H1 (cell line): ENCODE measurements around the gene BECN2.

Experiments
- EZH2 ChIP-seq: fragments of 200-600 bp; sonication (generic); IDR thresholded peaks from 2 replicates; pipeline ENCODE4 v1.7.1; 2012; ENCODE audit warnings: low read depth, mild to moderate bottlenecking, moderate library complexity, low read length, inconsistent platforms; ENCODE audit not compliant: severe bottlenecking
- RAD21 ChIP-seq, 2 experiments: IDR thresholded peaks in 1 of 2; conservative IDR thresholded peaks in 1 of 2; 2 replicates each; pipeline ENCODE4 v1.6.1; 2011; ENCODE audit warnings: low read depth in 2 of 2, low read length in 2 of 2, improper control_type of control experiment in 1 of 2, inconsistent platforms in 1 of 2, mild to moderate bottlenecking in 1 of 2, moderate library complexity in 1 of 2

DNA sequence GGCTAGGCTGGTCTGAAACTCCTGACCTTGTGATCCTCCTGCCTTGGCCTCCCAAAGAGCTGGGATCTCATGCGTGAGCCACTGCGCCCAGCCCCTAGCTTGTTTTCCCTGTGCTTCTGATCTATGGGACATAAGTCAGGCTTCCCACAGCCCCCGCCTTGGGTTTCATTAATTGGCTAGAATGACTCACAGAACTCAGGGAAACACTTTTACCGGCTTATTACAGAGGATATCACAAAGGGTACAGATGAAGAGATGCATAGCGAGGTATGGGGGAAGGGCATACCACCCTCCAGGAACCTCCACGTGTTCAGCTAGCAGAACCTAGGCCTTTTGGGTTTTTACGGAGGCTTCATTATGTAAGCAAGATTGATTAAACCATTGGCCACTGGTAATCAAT is 42.9 kb downstream of the BECN2 start:
- TF ChIP-seq EZH2 (no peak), RAD21 (IDR thresholded peaks at IDR 0.05 in 1 of 2, conservative IDR thresholded peaks at IDR 0.05 in 1 of 2; ENCODE audit: low read depth in 2 of 2, low read length in 2 of 2) (no peak)
